HepG2 (cell line): Measurements from ENCODE around the gene CLDN20.

Experiments used
- ATF4 ChIP-seq, 2 experiments: fragments of 450-650 bp in 1 of 2; sonication (generic) in 1 of 2; formaldehyde crosslinking; IDR thresholded peaks; 2 replicates each; pipeline versions ENCODE4 v1.5.0 to v1.8.0; 2020 to 2022; ENCODE audit warnings: mild to moderate bottlenecking in 1 of 2, missing genetic modification reagents in 1 of 2
- ZBTB1 ChIP-seq: sonication (generic); formaldehyde crosslinking; IDR thresholded peaks from 2 replicates; pipeline ENCODE4 v1.4.0; 2020; ENCODE audit warnings: missing genetic modification reagents, borderline replicate concordance

DNA sequence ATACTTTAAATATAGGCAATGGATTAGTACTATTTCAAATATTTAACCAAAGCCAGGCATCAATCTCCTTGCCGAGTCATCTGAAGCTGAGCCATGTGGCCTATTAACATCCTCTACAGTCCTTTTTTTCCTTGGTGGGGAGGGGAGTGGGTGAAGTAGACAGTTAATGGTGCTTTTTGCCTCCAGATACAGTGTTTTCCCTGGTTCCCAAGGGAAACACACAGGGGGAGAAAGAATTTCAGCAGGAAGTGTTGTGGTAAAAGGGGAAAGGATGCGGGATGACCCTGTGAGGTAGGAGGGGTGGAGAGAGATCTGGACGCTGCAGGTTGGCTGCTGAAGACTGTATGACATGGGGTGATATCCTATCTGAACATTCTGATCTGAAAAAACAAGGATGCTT, 9.6 kb downstream of the CLDN20 start:
- no peak for TF ChIP-seq ZBTB1
- TF ChIP-seq ATF4 (CRISPR knock-in tag; IDR thresholded peaks at IDR 0.05), result no peak
